ENCODE measurements around the gene NME9. TPM values are rescaled to one million over a fixed set of nuclear protein-coding genes. Genes with fewer than 3 reads are reported as not detected.

NME9 gene
- total RNA-seq, 4 donors from 2014 or later, result 1.3 to 5.0 TPM; not detected in 2

DNA sequence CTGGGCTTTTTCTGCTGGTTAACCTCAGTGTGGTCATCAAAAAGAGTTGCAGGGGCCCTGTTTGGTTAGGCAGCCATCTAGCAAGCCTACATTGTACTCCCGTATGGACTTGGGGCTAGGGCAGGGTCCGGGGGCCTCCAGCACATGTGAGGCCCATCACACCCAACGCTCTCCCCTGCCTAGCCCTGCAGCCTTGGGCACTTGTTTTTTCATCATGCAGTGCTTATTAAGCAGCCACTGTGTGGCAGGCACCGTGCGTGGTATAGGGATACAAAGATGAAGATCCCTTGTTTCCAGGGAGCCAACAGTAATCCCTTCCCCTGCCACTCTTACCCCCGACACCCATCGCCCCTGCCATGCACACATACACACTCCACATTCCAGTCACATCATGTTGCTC lies 32.9 kb upstream of the NME9 start:
- Histone ChIP-seq H3K27me3 (no peaks in the 10 kb centered on the region), H3K9me3 (no peaks in the 10 kb centered on the region), H3K4me3 (no peak overlapping the region), H3K36me3 (no peaks in the 10 kb centered on the region), H3K27ac (no peak overlapping the region), H3K4me1 (peaks cover 0 to 6% of the 10 kb centered on the region in 2 donors)
- no peak for TF ChIP-seq POLR2A (IDR thresholded peaks at IDR 0.05)
- TF ChIP-seq, protein P1, sequence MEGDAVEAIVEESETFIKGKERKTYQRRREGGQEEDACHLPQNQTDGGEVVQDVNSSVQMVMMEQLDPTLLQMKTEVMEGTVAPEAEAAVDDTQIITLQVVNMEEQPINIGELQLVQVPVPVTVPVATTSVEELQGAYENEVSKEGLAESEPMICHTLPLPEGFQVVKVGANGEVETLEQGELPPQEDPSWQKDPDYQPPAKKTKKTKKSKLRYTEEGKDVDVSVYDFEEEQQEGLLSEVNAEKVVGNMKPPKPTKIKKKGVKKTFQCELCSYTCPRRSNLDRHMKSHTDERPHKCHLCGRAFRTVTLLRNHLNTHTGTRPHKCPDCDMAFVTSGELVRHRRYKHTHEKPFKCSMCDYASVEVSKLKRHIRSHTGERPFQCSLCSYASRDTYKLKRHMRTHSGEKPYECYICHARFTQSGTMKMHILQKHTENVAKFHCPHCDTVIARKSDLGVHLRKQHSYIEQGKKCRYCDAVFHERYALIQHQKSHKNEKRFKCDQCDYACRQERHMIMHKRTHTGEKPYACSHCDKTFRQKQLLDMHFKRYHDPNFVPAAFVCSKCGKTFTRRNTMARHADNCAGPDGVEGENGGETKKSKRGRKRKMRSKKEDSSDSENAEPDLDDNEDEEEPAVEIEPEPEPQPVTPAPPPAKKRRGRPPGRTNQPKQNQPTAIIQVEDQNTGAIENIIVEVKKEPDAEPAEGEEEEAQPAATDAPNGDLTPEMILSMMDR (IDR thresholded peaks at IDR 0.05), result no peak
- no peak for DNase-seq
- intact Hi-C loops (cut with DNase I; ENCODE audit: low total_unique reads), result no loop called here

- Histone ChIP-seq H3K9me3 (no peaks in the 10 kb centered on the region), H3K36me3 (no peaks in the 10 kb centered on the region), H3K4me1 (no peaks in the 10 kb centered on the region), H3K27ac (no peak overlapping the region), H3K27me3 (no peaks in the 10 kb centered on the region), H3K4me3 (no peak overlapping the region)
- intact Hi-C loops (cut with DNase I; ENCODE audit: low total_unique reads), result no loop called here
- TF ChIP-seq, protein P1 (IDR thresholded peaks at IDR 0.05), result no peak
- no peak for TF ChIP-seq POLR2A (IDR thresholded peaks at IDR 0.05)
- DNase-seq, result no peak
These were observed 31.9 kb upstream of the NME9 start for GRCh38 chr3:138361561-138361971.

GRCh38 chr3:138360869-138361525 lies 31.3 kb upstream of the NME9 start:
- TF ChIP-seq, protein P1 (IDR thresholded peaks at IDR 0.05), result no peak
- no peak for TF ChIP-seq POLR2A (IDR thresholded peaks at IDR 0.05)
- H3K36me3 ChIP-seq, result no peaks in the 10 kb centered on the region
- DNase-seq, result no peak
- H3K4me3 ChIP-seq, result no peak overlapping the region
- H3K9me3 ChIP-seq, result no peaks in the 10 kb centered on the region
- no peaks in the 10 kb centered on the region for H3K4me1 ChIP-seq
- intact Hi-C loops (cut with DNase I; ENCODE audit: low total_unique reads), result no loop called here
- H3K27ac ChIP-seq, result no peak overlapping the region
- no peaks in the 10 kb centered on the region for H3K27me3 ChIP-seq

DNA sequence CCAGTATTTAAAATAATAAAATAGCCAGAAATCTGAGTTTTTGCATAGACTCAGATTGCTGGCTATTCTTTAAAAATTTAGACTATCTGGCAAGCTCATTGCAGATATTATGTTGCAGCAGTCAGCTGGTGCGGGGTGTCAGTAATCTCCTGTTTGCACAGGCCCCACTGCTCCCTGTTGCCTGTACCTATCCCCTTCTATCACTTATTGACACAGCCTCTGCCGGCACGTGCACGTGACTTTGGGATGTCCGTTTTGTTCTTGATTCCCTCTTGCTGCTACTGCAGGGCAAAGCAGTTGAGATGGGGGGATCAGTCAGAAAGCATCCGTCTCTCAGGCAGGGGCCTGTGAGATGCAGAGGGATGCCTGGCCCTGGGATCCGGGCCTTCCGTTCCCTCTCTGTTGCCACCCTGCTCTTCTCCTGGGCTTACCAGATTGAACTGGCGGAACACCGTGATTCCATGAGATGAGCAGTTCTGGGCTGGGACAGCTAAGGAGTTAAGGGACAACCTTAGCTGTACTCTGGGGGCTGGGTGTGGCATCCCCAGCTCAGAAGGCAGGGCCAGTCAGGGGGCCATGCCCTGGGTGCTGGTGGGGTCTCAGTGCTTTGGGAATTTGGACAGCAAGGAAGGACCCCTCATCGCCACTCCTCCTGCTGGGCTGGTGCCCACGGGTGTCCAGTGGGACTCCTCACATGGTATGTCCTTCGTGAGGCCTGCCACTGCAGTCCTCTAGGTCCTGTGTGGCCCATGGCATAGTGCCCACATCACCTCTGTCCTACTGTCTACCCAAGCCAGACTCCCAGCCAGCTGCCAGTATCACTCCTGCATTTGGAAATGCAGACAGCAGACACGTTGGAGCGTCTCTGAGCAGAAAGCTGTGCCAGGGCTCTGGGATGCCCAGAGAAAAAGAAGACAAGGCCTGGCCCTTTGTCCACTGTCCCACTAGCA lies 30.5 kb upstream of the NME9 start:
- H3K4me3 ChIP-seq, result no peak overlapping the region
- H3K27me3 ChIP-seq, result no peaks in the 10 kb centered on the region
- TF ChIP-seq POLR2A (IDR thresholded peaks at IDR 0.05), result no peak
- TF ChIP-seq, protein P1 (IDR thresholded peaks at IDR 0.05), result no peak
- H3K27ac ChIP-seq, result no peak overlapping the region
- intact Hi-C loops (cut with DNase I; ENCODE audit: low total_unique reads), result no loop called here
- no peak for DNase-seq
- H3K9me3 ChIP-seq, result no peaks in the 10 kb centered on the region
- no peaks in the 10 kb centered on the region for H3K36me3 ChIP-seq
- H3K4me1 ChIP-seq, result no peaks in the 10 kb centered on the region

Measured in uterus (tissue), 4 donors.